ENCODE results near the gene GNAI3. TPM values are rescaled to one million over a fixed set of nuclear protein-coding genes. Genes with fewer than 3 reads are reported as not detected.

Gene GNAI3
- total and polyA plus RNA-seq, 2 of the 13 experiments (the other 11 are each of a cell fraction or from before 2014, with no cell fraction given): 4.3 to 9.0 TPM

DNA sequence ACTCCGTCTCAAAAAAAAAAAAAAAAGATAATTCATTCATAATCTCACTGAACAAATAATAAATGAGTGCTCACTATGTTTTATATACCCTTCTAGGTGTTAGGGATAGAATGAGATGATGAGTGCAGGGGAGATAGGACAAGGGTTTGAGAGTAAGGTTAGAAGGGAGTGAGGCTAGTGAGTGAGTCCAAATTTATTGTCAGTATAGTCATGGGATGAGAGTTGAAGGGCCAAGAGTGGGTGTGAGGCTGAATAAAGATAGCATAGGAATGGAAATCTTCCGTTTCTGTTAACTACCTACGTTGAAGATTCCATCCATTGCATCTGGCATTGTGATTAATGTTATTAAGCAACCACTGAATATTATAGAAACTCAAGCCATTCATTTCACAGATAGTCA is 16.8 kb downstream of the GNAI3 start (continued):
- no peak for TF ChIP-seq ISL2 (CRISPR knock-in tag; IDR thresholded peaks at IDR 0.05)
- no peak for TF ChIP-seq ZFP1 (CRISPR knock-in tag; IDR thresholded peaks at IDR 0.05)
- no peak for TF ChIP-seq REXO4 (CRISPR knock-in tag; IDR thresholded peaks at IDR 0.05; ENCODE audit: borderline replicate concordance)

- no peak for FAIRE-seq
Observed at GRCh38 chr1:109566982-109567381, 18.6 kb downstream of the GNAI3 start.

More at GRCh38 chr1:109566982-109567381, 18.6 kb downstream of the GNAI3 start:
- in situ Hi-C loops (cut with HindIII; ENCODE audit: extremely low pct_ligation_motif_present, low pct_unique_long_range_greater_than_20kb) (no loop called here), intact Hi-C loops (cut with micrococcal nuclease; ENCODE audit: unreplicated experiment) (no loop called here)
- ATAC-seq (no peak), DNase-seq (ENCODE audit: low spot score) (no peak)
- BruUV-seq (replicated peaks): no TSS peak
- ChIA-PET POLR2A (no interaction called here), CTCF (ENCODE audit: low intra/inter-chr PET ratio, low total read pairs) (no interaction called here)
- H3K79me2 ChIP-seq (ENCODE audit: insufficient read depth, low read length): peaks cover 93% of the 10 kb centered on the region
- no peak overlapping the region for H3K9ac ChIP-seq (ENCODE audit: insufficient read depth, low read depth, low read length)
- no peaks in the 10 kb centered on the region for H3K27me3 ChIP-seq (ENCODE audit: control insufficient read depth in 1 of 2, insufficient read depth in 2 of 2, low read length in 2 of 2)
- H3K4me1 ChIP-seq (ENCODE audit: insufficient read depth, low read length): peaks cover 69% of the 10 kb centered on the region
- 94% methylated on average over 1 of the region's 1 CpG for WGBS (ENCODE audit: low lambda C conversion rate)
- peaks cover 34% of the 10 kb centered on the region for H4K20me1 ChIP-seq (ENCODE audit: insufficient read depth, low read length)
- no peaks in the 10 kb centered on the region for H3K9me3 ChIP-seq (ENCODE audit: low read length)
- no peak overlapping the region for H2AFZ ChIP-seq (ENCODE audit: low read length)
- H3K4me2 ChIP-seq (ENCODE audit: low read depth, low read length): 0 out of 2 replicates have a peak overlapping the region, but pooled peaks have one; percentile 1
- H3K27ac ChIP-seq (ENCODE audit: extremely low read length, insufficient read depth, low read length): no peak overlapping the region
- no peaks in the 10 kb centered on the region for H3K36me3 ChIP-seq (replicated peaks in 1 of 2; ENCODE audit: control insufficient read depth in 1 of 2, insufficient read depth in 2 of 2, low read length in 2 of 2)
- H3K4me3 ChIP-seq (replicated peaks in 1 of 3; ENCODE audit: insufficient read depth in 1 of 3, low read depth in 2 of 3, low read length in 3 of 3): no peak overlapping the region
- TF ChIP-seq KAT8 (CRISPR knock-in tag; IDR thresholded peaks at IDR 0.05) (no peak), ZNF451 (CRISPR knock-in tag; IDR thresholded peaks at IDR 0.05) (no peak), HMGA1 (CRISPR knock-in tag; conservative IDR thresholded peaks at IDR 0.05) (no peak), ZNF256 (CRISPR knock-in tag; conservative IDR thresholded peaks at IDR 0.05) (no peak), MXD4 (CRISPR knock-in tag; IDR thresholded peaks at IDR 0.05) (no peak), NFRKB (IDR thresholded peaks at IDR 0.05) (no peak), ZNF441 (CRISPR knock-in tag; IDR thresholded peaks at IDR 0.05; ENCODE audit: borderline replicate concordance) (no peak), AHR (CRISPR knock-in tag; IDR thresholded peaks at IDR 0.05) (no peak), ZNF557 (CRISPR knock-in tag; IDR thresholded peaks at IDR 0.05) (no peak), MTA3 (CRISPR knock-in tag; IDR thresholded peaks at IDR 0.05) (no peak), MAZ (IDR thresholded peaks at IDR 0.05; ENCODE audit: borderline replicate concordance, low read depth, low read length) (no peak), MAZ (CRISPR knock-in tag; IDR thresholded peaks at IDR 0.05; ENCODE audit: low read depth) (no peak), MYPOP (CRISPR knock-in tag; IDR thresholded peaks at IDR 0.05) (no peak), NR2F6 (IDR thresholded peaks at IDR 0.05) (no peak), NR2F6 (CRISPR knock-in tag; IDR thresholded peaks at IDR 0.05) (no peak), ZNF160 (CRISPR knock-in tag; IDR thresholded peaks at IDR 0.05) (no peak), SIX1 (CRISPR knock-in tag; IDR thresholded peaks at IDR 0.05; ENCODE audit: borderline replicate concordance) (no peak), ZNF335 (CRISPR knock-in tag; IDR thresholded peaks at IDR 0.05) (no peak), YY1 (IDR thresholded peaks at IDR 0.05; ENCODE audit: insufficient read depth, insufficient replicate concordance, low read depth, low read length) (no peak), SNAPC5 (CRISPR knock-in tag; IDR thresholded peaks at IDR 0.05; ENCODE audit: borderline replicate concordance) (no peak), NCOA1 (CRISPR knock-in tag; IDR thresholded peaks at IDR 0.05) (no peak)
- TF ChIP-seq, protein P1, sequence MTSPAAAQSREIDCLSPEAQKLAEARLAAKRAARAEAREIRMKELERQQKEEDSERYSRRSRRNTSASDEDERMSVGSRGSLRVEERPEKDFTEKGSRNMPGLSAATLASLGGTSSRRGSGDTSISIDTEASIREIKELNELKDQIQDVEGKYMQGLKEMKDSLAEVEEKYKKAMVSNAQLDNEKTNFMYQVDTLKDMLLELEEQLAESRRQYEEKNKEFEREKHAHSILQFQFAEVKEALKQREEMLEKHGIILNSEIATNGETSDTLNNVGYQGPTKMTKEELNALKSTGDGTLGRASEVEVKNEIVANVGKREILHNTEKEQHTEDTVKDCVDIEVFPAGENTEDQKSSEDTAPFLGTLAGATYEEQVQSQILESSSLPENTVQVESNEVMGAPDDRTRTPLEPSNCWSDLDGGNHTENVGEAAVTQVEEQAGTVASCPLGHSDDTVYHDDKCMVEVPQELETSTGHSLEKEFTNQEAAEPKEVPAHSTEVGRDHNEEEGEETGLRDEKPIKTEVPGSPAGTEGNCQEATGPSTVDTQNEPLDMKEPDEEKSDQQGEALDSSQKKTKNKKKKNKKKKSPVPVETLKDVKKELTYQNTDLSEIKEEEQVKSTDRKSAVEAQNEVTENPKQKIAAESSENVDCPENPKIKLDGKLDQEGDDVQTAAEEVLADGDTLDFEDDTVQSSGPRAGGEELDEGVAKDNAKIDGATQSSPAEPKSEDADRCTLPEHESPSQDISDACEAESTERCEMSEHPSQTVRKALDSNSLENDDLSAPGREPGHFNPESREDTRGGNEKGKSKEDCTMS (CRISPR knock-in tag; conservative IDR thresholded peaks at IDR 0.05): no peak
